Measurements from ENCODE around the gene FRMD3. TPM values are rescaled to one million over a fixed set of nuclear protein-coding genes. Genes with fewer than 3 reads are reported as not detected.

The FRMD3 gene
- total and polyA plus RNA-seq, 4 experiments from 2014 or later = 0.22 to 1.3 (median 1.1) TPM; not detected in 1

DNA sequence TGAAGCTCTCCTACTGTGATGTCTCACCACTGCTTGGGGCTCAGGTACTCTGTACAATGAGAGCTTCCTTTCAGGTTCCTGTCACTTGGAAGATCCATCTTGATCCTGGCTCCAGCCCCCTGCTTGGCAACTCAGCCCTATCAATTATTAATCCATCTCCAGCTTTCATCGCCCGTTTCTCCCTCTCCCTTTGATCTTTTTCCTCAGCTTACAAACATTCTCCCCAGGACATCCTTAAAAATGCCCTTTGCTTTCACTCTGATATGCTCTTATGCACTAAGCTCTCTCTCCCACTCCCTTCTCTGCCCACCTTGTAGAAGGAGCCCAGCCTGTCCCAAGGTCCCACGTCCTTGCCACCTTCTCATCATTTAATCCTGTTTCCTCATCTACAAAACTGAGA is 109.0 kb downstream of the FRMD3 start:
- Mint-ChIP-seq H3K27ac (no peak overlapping the region), H3K36me3 (no peaks in the 10 kb centered on the region), H3K27me3 (no peaks in the 10 kb centered on the region), H3K4me1 (no peaks in the 10 kb centered on the region), H3K9me3 (no peaks in the 10 kb centered on the region), H3K4me3 (no peak overlapping the region)
- intact Hi-C loops (cut with micrococcal nuclease) = no loop called here
- DNase-seq = no peak
- POLR2A ChIA-PET (ENCODE audit: partially characterized antibody) = no interaction called here
- Histone ChIP-seq H3K27ac (ENCODE audit: low read depth, low read length) (no peak overlapping the region), H3K27me3 (ENCODE audit: insufficient read depth, low read length) (no peaks in the 10 kb centered on the region), H3K4me3 (ENCODE audit: low read length in 2 of 2) (no peak overlapping the region), H3K9me3 (ENCODE audit: control insufficient read depth in 1 of 2, low read length in 2 of 2) (no peaks in the 10 kb centered on the region), H3K4me1 (ENCODE audit: insufficient read depth, low read length) (no peaks in the 10 kb centered on the region), H3K36me3 (ENCODE audit: insufficient read depth, low read length) (no peaks in the 10 kb centered on the region)
- CTCF ChIA-PET (ENCODE audit: partially characterized antibody) = no interaction called here

DNA sequence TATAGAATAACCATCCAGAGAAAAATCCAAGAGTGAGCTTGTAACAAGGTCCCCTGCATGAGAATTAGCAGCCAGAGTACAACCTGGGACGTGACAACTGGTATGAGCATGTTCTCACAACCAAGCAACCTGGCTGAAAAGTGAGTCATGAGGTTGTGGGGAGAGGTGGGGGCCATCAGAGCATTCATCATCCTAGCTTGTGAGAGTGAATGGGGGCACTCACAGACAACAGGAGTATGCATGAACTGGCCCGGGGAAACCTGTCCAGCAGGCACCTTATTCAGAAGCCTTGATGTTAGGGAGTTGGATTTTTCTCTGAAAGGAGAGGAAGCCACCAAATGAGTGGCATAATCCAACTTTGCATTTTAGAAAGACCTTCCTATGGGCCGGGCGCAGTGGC is 113.0 kb downstream of the FRMD3 start:
- Histone ChIP-seq H3K4me3 (ENCODE audit: low read length in 2 of 2) (no peak overlapping the region), H3K9me3 (ENCODE audit: control insufficient read depth in 1 of 2, low read length in 2 of 2) (no peaks in the 10 kb centered on the region), H3K36me3 (ENCODE audit: insufficient read depth, low read length) (no peaks in the 10 kb centered on the region), H3K27ac (ENCODE audit: low read depth, low read length) (no peak overlapping the region), H3K4me1 (ENCODE audit: insufficient read depth, low read length) (no peaks in the 10 kb centered on the region), H3K27me3 (ENCODE audit: insufficient read depth, low read length) (no peaks in the 10 kb centered on the region)
- H3K4me3 Mint-ChIP-seq = no peak overlapping the region
- no peak overlapping the region for H3K27ac Mint-ChIP-seq
- peaks cover 0 to 2% (median 0%) of the 10 kb centered on the region in 8 donors for H3K9me3 Mint-ChIP-seq
- no peak for DNase-seq
- CTCF ChIA-PET (ENCODE audit: partially characterized antibody) = no interaction called here
- no peaks in the 10 kb centered on the region for H3K4me1 Mint-ChIP-seq
- H3K36me3 Mint-ChIP-seq = peaks cover 0 to 2% of the 10 kb centered on the region in 2 donors
- no peaks in the 10 kb centered on the region for H3K27me3 Mint-ChIP-seq
- intact Hi-C loops (cut with micrococcal nuclease) = no loop called here
- POLR2A ChIA-PET (ENCODE audit: partially characterized antibody) = no interaction called here

DNA sequence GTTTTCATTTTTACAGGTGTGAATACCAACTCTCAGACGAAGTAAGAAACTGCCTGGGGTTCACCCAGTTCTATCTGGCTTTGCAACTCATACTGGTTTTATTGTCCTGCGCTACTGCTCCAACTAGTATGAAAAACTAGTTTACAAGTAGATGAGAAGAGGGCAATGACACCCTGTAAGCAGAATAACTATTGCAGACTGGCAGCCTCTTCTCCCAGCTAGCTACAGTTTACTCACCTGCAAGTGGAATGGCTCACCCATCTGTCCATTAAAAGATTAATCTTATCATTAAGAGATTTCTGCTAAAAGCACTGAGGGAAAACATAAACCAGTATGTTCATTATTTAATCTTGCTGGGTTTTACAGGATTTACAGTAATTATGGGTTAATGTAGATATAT is 113.4 kb downstream of the FRMD3 start:
- Histone ChIP-seq H3K9me3 (ENCODE audit: control insufficient read depth in 1 of 2, low read length in 2 of 2) (no peaks in the 10 kb centered on the region), H3K4me3 (ENCODE audit: low read length in 2 of 2) (no peak overlapping the region), H3K27me3 (ENCODE audit: insufficient read depth, low read length) (no peaks in the 10 kb centered on the region), H3K36me3 (ENCODE audit: insufficient read depth, low read length) (no peaks in the 10 kb centered on the region), H3K4me1 (ENCODE audit: insufficient read depth, low read length) (no peaks in the 10 kb centered on the region), H3K27ac (ENCODE audit: low read depth, low read length) (no peak overlapping the region)
- CTCF ChIA-PET (ENCODE audit: partially characterized antibody) = no interaction called here
- intact Hi-C loops (cut with micrococcal nuclease) = no loop called here
- Mint-ChIP-seq H3K36me3 (peaks cover 0 to 2% of the 10 kb centered on the region in 2 donors), H3K27ac (no peak overlapping the region), H3K4me3 (no peak overlapping the region), H3K4me1 (no peaks in the 10 kb centered on the region), H3K27me3 (no peaks in the 10 kb centered on the region), H3K9me3 (peaks cover 0 to 2% (median 0%) of the 10 kb centered on the region in 8 donors)
- no peak for DNase-seq
- POLR2A ChIA-PET (ENCODE audit: partially characterized antibody) = no interaction called here

DNA sequence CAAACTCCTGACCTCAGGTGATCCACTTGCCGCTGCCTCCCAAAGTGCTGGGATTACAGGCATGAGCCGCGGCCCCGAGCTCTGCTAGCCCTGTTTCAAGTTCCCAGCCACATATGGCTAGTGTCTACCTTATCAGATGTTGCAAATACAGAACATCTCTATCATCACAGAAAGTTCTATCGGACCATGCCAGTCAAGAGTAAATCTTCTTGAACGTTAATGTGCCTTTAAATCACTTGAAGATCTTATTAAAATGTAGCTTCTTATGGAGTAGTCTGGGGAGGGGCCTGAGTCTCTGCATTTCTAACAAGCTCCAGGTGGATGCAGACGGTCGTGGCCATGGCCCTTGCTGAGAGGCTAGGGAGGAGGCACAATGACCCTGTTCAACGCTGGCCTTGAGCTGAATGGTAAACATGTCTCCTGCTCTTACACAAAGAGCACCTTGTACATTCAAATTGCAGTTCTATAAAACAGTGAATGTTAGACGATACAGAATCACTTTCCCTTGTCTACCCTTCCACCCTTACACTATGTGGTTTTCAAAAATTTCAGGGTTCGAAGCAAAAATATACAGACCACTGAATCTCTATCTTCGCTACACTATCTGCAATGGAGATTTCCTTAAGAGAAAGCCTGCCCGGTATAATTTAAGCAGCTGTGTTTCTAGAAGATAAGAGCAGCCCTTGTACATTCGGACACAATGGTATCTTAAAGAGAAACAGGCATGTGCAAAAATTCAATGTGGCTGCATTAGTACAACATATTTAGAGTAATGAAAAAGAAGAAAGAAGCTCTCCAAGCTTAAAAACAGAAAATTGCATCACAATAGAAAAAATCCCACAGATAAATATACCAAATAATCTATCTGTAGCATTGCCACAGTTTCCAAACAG is 114.1 kb downstream of the FRMD3 start:
- H3K4me1 ChIP-seq (ENCODE audit: insufficient read depth, low read length) = no peaks in the 10 kb centered on the region
- peaks cover 0 to 2% of the 10 kb centered on the region in 2 donors for H3K36me3 Mint-ChIP-seq
- no peak overlapping the region for H3K27ac ChIP-seq (ENCODE audit: low read depth, low read length)
- H3K4me3 ChIP-seq (ENCODE audit: low read length in 2 of 2) = no peak overlapping the region
- no peaks in the 10 kb centered on the region for H3K27me3 Mint-ChIP-seq
- intact Hi-C loops (cut with micrococcal nuclease) = no loop called here
- no peak overlapping the region for H3K27ac Mint-ChIP-seq
- H3K4me1 Mint-ChIP-seq = no peaks in the 10 kb centered on the region
- H3K9me3 ChIP-seq (ENCODE audit: control insufficient read depth in 1 of 2, low read length in 2 of 2) = no peaks in the 10 kb centered on the region
- no peak for DNase-seq
- no peaks in the 10 kb centered on the region for H3K27me3 ChIP-seq (ENCODE audit: insufficient read depth, low read length)
- no peak overlapping the region for H3K4me3 Mint-ChIP-seq
- ChIA-PET CTCF (ENCODE audit: partially characterized antibody) (no interaction called here), POLR2A (ENCODE audit: partially characterized antibody) (no interaction called here)
- H3K9me3 Mint-ChIP-seq = peaks cover 0 to 2% (median 0%) of the 10 kb centered on the region in 8 donors
- no peaks in the 10 kb centered on the region for H3K36me3 ChIP-seq (ENCODE audit: insufficient read depth, low read length)

DNA sequence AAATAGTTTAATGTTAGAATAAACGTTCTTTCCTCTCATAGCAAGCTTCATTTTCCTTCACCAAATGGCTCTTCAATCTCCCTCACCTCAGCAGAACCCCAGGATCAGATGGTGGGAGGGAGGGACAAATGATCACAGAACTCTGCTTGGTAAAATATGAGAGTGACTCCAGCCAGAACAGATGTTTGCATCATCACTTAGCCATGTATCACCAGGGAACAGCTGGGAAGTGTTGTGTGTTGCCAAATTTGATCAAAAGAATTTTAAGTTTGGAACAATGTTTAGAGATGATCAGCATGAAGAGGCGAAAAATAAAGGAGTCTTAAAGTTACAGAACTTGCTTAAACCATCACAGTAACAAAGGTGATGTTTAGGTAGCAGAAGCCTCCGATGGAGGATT is 115.7 kb downstream of the FRMD3 start:
- Histone ChIP-seq H3K4me1 (ENCODE audit: insufficient read depth, low read length) (no peaks in the 10 kb centered on the region), H3K27ac (ENCODE audit: low read depth, low read length) (no peak overlapping the region), H3K27me3 (ENCODE audit: insufficient read depth, low read length) (no peaks in the 10 kb centered on the region), H3K36me3 (ENCODE audit: insufficient read depth, low read length) (no peaks in the 10 kb centered on the region), H3K9me3 (ENCODE audit: control insufficient read depth in 1 of 2, low read length in 2 of 2) (no peaks in the 10 kb centered on the region), H3K4me3 (ENCODE audit: low read length in 2 of 2) (no peak overlapping the region)
- no peak for DNase-seq
- no peak overlapping the region for H3K4me3 Mint-ChIP-seq
- no peaks in the 10 kb centered on the region for H3K27me3 Mint-ChIP-seq
- POLR2A ChIA-PET (ENCODE audit: partially characterized antibody) = no interaction called here
- H3K4me1 Mint-ChIP-seq = no peaks in the 10 kb centered on the region
- peaks cover 0 to 5% of the 10 kb centered on the region in 2 donors for H3K36me3 Mint-ChIP-seq
- intact Hi-C loops (cut with micrococcal nuclease) = no loop called here
- H3K9me3 Mint-ChIP-seq = peaks cover 0 to 2% (median 0%) of the 10 kb centered on the region in 8 donors
- CTCF ChIA-PET (ENCODE audit: partially characterized antibody) = no interaction called here
- no peak overlapping the region for H3K27ac Mint-ChIP-seq

DNA sequence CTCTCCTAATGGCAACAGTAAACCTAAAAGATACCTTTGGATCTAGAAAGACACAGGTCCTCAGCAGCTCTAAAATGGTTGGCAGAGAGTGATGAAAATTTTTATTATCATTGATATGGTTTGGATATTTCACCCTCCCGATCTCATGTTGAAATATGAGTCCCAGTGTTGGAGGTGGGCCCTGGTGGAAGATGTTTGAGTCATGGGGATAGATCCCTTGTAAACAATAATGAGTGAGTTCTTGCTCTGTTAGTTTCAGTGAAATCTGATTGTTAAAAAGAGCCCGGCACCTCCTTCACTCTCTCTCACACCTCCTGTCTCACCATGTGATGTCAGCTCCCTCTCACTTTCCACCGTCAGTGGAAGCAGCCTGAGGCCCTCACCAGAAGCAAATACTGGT is 117.7 kb downstream of the FRMD3 start:
- ChIA-PET POLR2A (ENCODE audit: partially characterized antibody) (no interaction called here), CTCF (ENCODE audit: partially characterized antibody) (no interaction called here)
- DNase-seq = no peak
- Mint-ChIP-seq H3K9me3 (peaks cover 0 to 7% (median 0%) of the 10 kb centered on the region in 8 donors), H3K36me3 (peaks cover 5 to 9% of the 10 kb centered on the region in 2 donors), H3K4me3 (no peak overlapping the region), H3K27ac (no peak overlapping the region), H3K4me1 (no peaks in the 10 kb centered on the region), H3K27me3 (no peaks in the 10 kb centered on the region)
- no peak overlapping the region for H3K4me3 ChIP-seq (ENCODE audit: low read length in 2 of 2)
- no peak overlapping the region for H3K27ac ChIP-seq (ENCODE audit: low read depth, low read length)
- H3K9me3 ChIP-seq (ENCODE audit: control insufficient read depth in 1 of 2, low read length in 2 of 2) = no peaks in the 10 kb centered on the region
- no peaks in the 10 kb centered on the region for H3K27me3 ChIP-seq (ENCODE audit: insufficient read depth, low read length)
- no peaks in the 10 kb centered on the region for H3K36me3 ChIP-seq (ENCODE audit: insufficient read depth, low read length)
- no peaks in the 10 kb centered on the region for H3K4me1 ChIP-seq (ENCODE audit: insufficient read depth, low read length)
- intact Hi-C loops (cut with micrococcal nuclease) = no loop called here

DNA sequence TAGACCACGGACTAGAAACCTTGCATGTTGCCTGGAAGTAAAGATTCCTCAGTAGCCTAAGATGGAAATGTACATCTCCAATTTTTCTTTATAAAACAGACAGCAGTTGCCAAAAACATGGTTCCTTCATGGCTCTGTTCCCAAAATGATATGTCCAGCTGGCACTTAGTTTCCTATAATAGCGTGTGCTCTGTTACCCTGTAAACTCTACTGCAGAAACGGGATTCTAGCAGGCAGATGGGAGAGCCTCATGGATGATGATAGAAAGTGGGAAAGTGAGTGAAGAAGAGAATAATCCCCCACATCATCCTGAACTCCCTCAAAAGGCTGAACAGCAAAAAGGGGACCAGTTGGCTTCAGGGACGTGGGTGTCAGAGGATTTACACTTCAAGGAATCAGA is 118.2 kb downstream of the FRMD3 start:
- Histone ChIP-seq H3K27ac (ENCODE audit: low read depth, low read length) (no peak overlapping the region), H3K4me1 (ENCODE audit: insufficient read depth, low read length) (no peaks in the 10 kb centered on the region), H3K36me3 (ENCODE audit: insufficient read depth, low read length) (no peaks in the 10 kb centered on the region), H3K4me3 (ENCODE audit: low read length in 2 of 2) (no peak overlapping the region), H3K9me3 (ENCODE audit: control insufficient read depth in 1 of 2, low read length in 2 of 2) (no peaks in the 10 kb centered on the region), H3K27me3 (ENCODE audit: insufficient read depth, low read length) (no peaks in the 10 kb centered on the region)
- ChIA-PET POLR2A (ENCODE audit: partially characterized antibody) (no interaction called here), CTCF (ENCODE audit: partially characterized antibody) (no interaction called here)
- Mint-ChIP-seq H3K4me1 (no peaks in the 10 kb centered on the region), H3K27me3 (no peaks in the 10 kb centered on the region), H3K9me3 (peaks cover 0 to 7% (median under 1%) of the 10 kb centered on the region in 8 donors), H3K27ac (no peak overlapping the region), H3K36me3 (peaks cover 5 to 12% of the 10 kb centered on the region in 2 donors), H3K4me3 (no peak overlapping the region)
- intact Hi-C loops (cut with micrococcal nuclease) = no loop called here
- no peak for DNase-seq

Measured in CD4-positive, alpha-beta memory T cell (primary cell).